Measurements from ENCODE around the gene SRRT.

Gene SRRT

DNA sequence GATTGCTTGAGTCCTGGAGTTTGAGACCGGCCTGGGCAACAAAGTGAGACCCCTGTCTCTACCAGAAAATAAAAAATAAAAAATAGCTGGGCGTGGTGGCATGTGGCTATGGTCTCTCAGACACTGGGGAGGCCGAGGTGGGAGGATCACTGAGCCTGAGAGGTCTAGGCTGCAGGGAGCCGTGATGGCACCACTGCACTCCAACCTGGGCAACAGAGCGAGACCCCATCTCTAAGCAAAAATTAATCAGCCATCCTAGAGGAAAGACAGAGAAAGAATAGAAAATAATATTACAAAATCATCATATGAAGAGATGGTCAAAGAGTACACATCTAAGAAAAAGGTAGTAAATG lies 42.6 kb upstream of the SRRT start:
- no peak overlapping the region for H3K4me3 ChIP-seq (IDR thresholded peaks at IDR 0.05; ENCODE audit: insufficient read depth, low read depth, low read length)
- no peak overlapping the region for H2AFZ ChIP-seq (ENCODE audit: low read depth)
- H3K79me2 ChIP-seq (ENCODE audit: insufficient read depth, low read depth): no peaks in the 10 kb centered on the region
- no peaks in the 10 kb centered on the region for H4K20me1 ChIP-seq (ENCODE audit: insufficient read depth)
- TF ChIP-seq CTCF (conservative IDR thresholded peaks at IDR 0.05; ENCODE audit: low read depth, low read length): no peak
- no peak overlapping the region for H3K4me2 ChIP-seq
- H3K4me1 ChIP-seq (ENCODE audit: low read depth, poor library complexity, severe bottlenecking): no peaks in the 10 kb centered on the region
- H3K27me3 ChIP-seq (ENCODE audit: insufficient read depth, low read depth): peaks cover 49% of the 10 kb centered on the region
- H3K9ac ChIP-seq: no peak overlapping the region
- H3K27ac ChIP-seq: no peak overlapping the region
- H3K36me3 ChIP-seq (ENCODE audit: insufficient read depth): no peaks in the 10 kb centered on the region

- no peak overlapping the region for H3K4me3 ChIP-seq (IDR thresholded peaks at IDR 0.05; ENCODE audit: insufficient read depth, low read depth, low read length)
- no peak overlapping the region for H3K27ac ChIP-seq
- H4K20me1 ChIP-seq (ENCODE audit: insufficient read depth): no peaks in the 10 kb centered on the region
- no peak for TF ChIP-seq CTCF (conservative IDR thresholded peaks at IDR 0.05; ENCODE audit: low read depth, low read length)
- no peak overlapping the region for H2AFZ ChIP-seq (ENCODE audit: low read depth)
- H3K27me3 ChIP-seq (ENCODE audit: insufficient read depth, low read depth): peaks cover 17% of the 10 kb centered on the region; the same call in 1 of the 2 replicates
- no peak overlapping the region for H3K4me2 ChIP-seq
- H3K4me1 ChIP-seq (ENCODE audit: low read depth, poor library complexity, severe bottlenecking): no peaks in the 10 kb centered on the region
- no peaks in the 10 kb centered on the region for H3K79me2 ChIP-seq (ENCODE audit: insufficient read depth, low read depth)
- H3K36me3 ChIP-seq (ENCODE audit: insufficient read depth): no peaks in the 10 kb centered on the region
- H3K9ac ChIP-seq: no peak overlapping the region
These were observed 38.7 kb upstream of the SRRT start for GRCh38 chr7:100835903-100836811.

GRCh38 chr7:100836812-100837098 lies 38.1 kb upstream of the SRRT start:
- no peak overlapping the region for H3K27ac ChIP-seq
- H2AFZ ChIP-seq (ENCODE audit: low read depth): peak overlapping the region; percentile 76
- no peaks in the 10 kb centered on the region for H3K36me3 ChIP-seq (ENCODE audit: insufficient read depth)
- no peak overlapping the region for H3K9ac ChIP-seq
- H3K4me1 ChIP-seq (ENCODE audit: low read depth, poor library complexity, severe bottlenecking): no peaks in the 10 kb centered on the region
- no peaks in the 10 kb centered on the region for H3K79me2 ChIP-seq (ENCODE audit: insufficient read depth, low read depth)
- H4K20me1 ChIP-seq (ENCODE audit: insufficient read depth): no peaks in the 10 kb centered on the region
- peaks cover 12% of the 10 kb centered on the region; the same call in 1 of the 2 replicates for H3K27me3 ChIP-seq (ENCODE audit: insufficient read depth, low read depth)
- no peak for TF ChIP-seq CTCF (conservative IDR thresholded peaks at IDR 0.05; ENCODE audit: low read depth, low read length)
- H3K4me3 ChIP-seq (IDR thresholded peaks at IDR 0.05; ENCODE audit: insufficient read depth, low read depth, low read length): no peak overlapping the region
- H3K4me2 ChIP-seq: 0 out of 2 replicates have a peak overlapping the region, but pooled peaks have one; percentile 12

DNA sequence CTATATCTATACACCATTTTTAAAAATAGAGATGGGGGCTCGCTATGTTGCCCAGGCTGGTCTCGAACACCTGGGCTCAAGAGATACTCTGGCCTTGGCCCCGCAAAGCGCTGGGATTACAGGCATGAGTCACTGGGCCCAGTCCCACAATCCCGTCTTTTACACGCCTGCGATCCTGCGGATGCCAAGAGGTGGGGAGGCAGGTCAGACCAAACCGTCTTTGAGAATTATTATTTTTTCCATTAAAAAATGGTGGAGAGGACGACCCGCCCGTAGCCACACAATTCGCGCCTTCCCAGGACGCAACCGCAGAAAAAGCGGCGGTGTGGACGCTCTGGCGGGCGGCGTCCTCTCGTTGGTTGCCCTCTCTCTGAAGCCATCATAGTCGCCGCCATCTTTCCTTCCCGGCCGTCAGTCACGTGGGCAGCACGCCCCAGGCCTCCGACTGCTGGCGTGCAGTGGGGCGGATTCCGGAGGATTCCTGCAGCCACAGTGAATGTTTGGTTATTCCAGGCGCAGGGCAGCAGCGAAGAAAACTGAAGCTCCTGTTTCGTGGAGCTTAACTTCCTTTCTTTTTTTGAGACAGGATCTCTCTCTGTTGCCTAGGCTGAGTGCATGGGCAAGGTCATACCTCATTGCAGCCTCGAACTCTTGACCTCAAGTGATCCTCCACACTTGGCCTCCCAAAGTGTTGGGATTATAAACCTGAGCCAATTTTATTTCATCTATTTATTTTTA lies 37.6 kb upstream of the SRRT start:
- peak overlapping the region; percentile 76 for H2AFZ ChIP-seq (ENCODE audit: low read depth)

More for the DNA sequence above, 37.6 kb upstream of the SRRT start:
- Histone ChIP-seq H3K27ac (no peak overlapping the region), H3K4me1 (ENCODE audit: low read depth, poor library complexity, severe bottlenecking) (no peaks in the 10 kb centered on the region), H3K36me3 (ENCODE audit: insufficient read depth) (no peaks in the 10 kb centered on the region), H3K27me3 (ENCODE audit: insufficient read depth, low read depth) (peaks cover 8% of the 10 kb centered on the region; the same call in 1 of the 2 replicates), H4K20me1 (ENCODE audit: insufficient read depth) (no peaks in the 10 kb centered on the region), H3K4me2 (0 out of 2 replicates have a peak overlapping the region, but pooled peaks have one; percentile 12), H3K9ac (0 out of 2 replicates have a peak overlapping the region, but pooled peaks have one; percentile 20), H3K79me2 (ENCODE audit: insufficient read depth, low read depth) (no peaks in the 10 kb centered on the region), H3K4me3 (IDR thresholded peaks at IDR 0.05; ENCODE audit: insufficient read depth, low read depth, low read length) (no peak overlapping the region)
- TF ChIP-seq CTCF (conservative IDR thresholded peaks at IDR 0.05; ENCODE audit: low read depth, low read length): no peak
